SU-DHL-6 (cell line): ENCODE results near the gene NUBPL.
"Not testable (repeated sequence)": the region's sequence is repeated elsewhere in the genome, so short reads cannot be mapped to it uniquely, and the experiment has no call there.

Experiments
- H2AFZ ChIP-seq: fragments of 200-600 bp; sonication (generic); 2 replicates; pipeline ENCODE4 v1.6.1; 2014; ENCODE audit warnings: low read depth, mild to moderate bottlenecking, moderate library complexity, mixed read lengths, antibody characterized with exemption, low read length; ENCODE audit not compliant: severe bottlenecking
- H3F3A ChIP-seq: fragments of 200-600 bp; shearing (Covaris generic); 2 replicates; pipeline ENCODE4 v1.6.0; 2016; ENCODE audit warnings: antibody characterized with exemption, mild to moderate bottlenecking; ENCODE audit not compliant: insufficient read depth
- H3K27ac ChIP-seq: fragments of 200-600 bp; sonication (generic); 2 replicates; pipeline ENCODE4 v1.5.1; 2016; ENCODE audit warnings: low read depth, mild to moderate bottlenecking, low read length, moderate library complexity, mixed read lengths
- H3K27me3 ChIP-seq: fragments of 200-600 bp; sonication (generic), shearing (Covaris generic); 2 replicates; pipeline ENCODE4 v1.6.0; 2014; ENCODE audit warnings: mild to moderate bottlenecking, low read length
- H3K36me3 ChIP-seq: fragments of 200-600 bp; sonication (generic); 2 replicates; pipeline ENCODE4 v1.6.1; 2014; ENCODE audit warnings: mild to moderate bottlenecking, low read length, mixed read lengths
- H3K4me2 ChIP-seq: fragments of 300-600, 200-600 bp; shearing (Covaris generic), sonication (generic); 2 replicates; pipeline ENCODE4 v1.6.0; 2014; ENCODE audit warnings: low read length, low read depth, mild to moderate bottlenecking; ENCODE audit not compliant: poor library complexity, severe bottlenecking
- H3K4me3 ChIP-seq: fragments of 200-600 bp; sonication (generic); 2 replicates; pipeline ENCODE4 v1.5.1; 2014; ENCODE audit warnings: antibody characterized with exemption, low read length, mild to moderate bottlenecking, mixed read lengths; ENCODE audit not compliant: insufficient read depth, poor library complexity, severe bottlenecking
- H3K79me2 ChIP-seq: fragments of 200-600 bp; sonication (generic); 2 replicates; pipeline ENCODE4 v1.6.1; 2014; ENCODE audit warnings: mild to moderate bottlenecking, low read length, moderate library complexity; ENCODE audit not compliant: insufficient read depth
- H3K9ac ChIP-seq: fragments of 200-600 bp; sonication (generic); 2 replicates; pipeline ENCODE4 v1.7.0; 2014; ENCODE audit warnings: mild to moderate bottlenecking, low read length
- H3K9me2 ChIP-seq: fragments of 200-600 bp; sonication (generic); replicated peaks from 2 replicates; pipeline ENCODE4 v1.6.1; 2014; ENCODE audit warnings: low read length; ENCODE audit not compliant: insufficient read depth
- H3K9me3 ChIP-seq: fragments of 200-600 bp; sonication (generic); 2 replicates; pipeline ENCODE4 v1.6.1; 2014; ENCODE audit warnings: low read length, mixed read lengths; ENCODE audit not compliant: insufficient read depth
- H4K20me1 ChIP-seq: fragments of 200-600 bp; sonication (generic); 2 replicates; pipeline ENCODE4 v1.6.1; 2014; ENCODE audit warnings: low read depth, mild to moderate bottlenecking, antibody characterized with exemption, low read length, moderate library complexity, mixed read lengths
- CTCF ChIP-seq: fragments of 200-600 bp; sonication (generic); IDR thresholded peaks from one replicate; pipeline ENCODE4 v1.5.1; 2017; ENCODE audit warnings: antibody characterized with exemption, mild to moderate bottlenecking, low read length, moderate library complexity; ENCODE audit not compliant: insufficient read depth, poor library complexity, severe bottlenecking
- EZH2phosphoT487 ChIP-seq: fragments of 200-600 bp; sonication (generic), shearing (Covaris generic); conservative IDR thresholded peaks from 2 replicates; pipeline ENCODE4 v1.6.1; 2018; ENCODE audit warnings: mild to moderate bottlenecking, antibody characterized with exemption, low read length, moderate library complexity, mixed read lengths

NUBPL gene

GRCh38 chr14:31802838-31803237, 241.6 kb downstream of the NUBPL start:
- H4K20me1 ChIP-seq = no peaks in the 10 kb centered on the region
- H3K79me2 ChIP-seq = no peaks in the 10 kb centered on the region
- H3K36me3 ChIP-seq = no peaks in the 10 kb centered on the region
- H3K4me2 ChIP-seq = no peak overlapping the region
- H3K27ac ChIP-seq = no peak overlapping the region
- H3K9ac ChIP-seq = no peak overlapping the region
- H3F3A ChIP-seq = no peaks in the 10 kb centered on the region
- no peak overlapping the region for H3K4me3 ChIP-seq
- H3K9me3 ChIP-seq = no peaks in the 10 kb centered on the region
- H3K9me2 ChIP-seq = no peaks in the 10 kb centered on the region
- no peaks in the 10 kb centered on the region for H3K27me3 ChIP-seq
- H2AFZ ChIP-seq = no peak overlapping the region
- no peak for TF ChIP-seq EZH2phosphoT487

GRCh38 chr14:31806249-31806648, 245.0 kb downstream of the NUBPL start:
- Histone ChIP-seq H3K79me2 (no peaks in the 10 kb centered on the region), H3F3A (no peaks in the 10 kb centered on the region), H2AFZ (no peak overlapping the region), H3K9me2 (no peaks in the 10 kb centered on the region), H3K27me3 (no peaks in the 10 kb centered on the region), H3K36me3 (no peaks in the 10 kb centered on the region), H3K4me2 (no peak overlapping the region), H3K27ac (no peak overlapping the region), H3K9me3 (no peaks in the 10 kb centered on the region), H4K20me1 (no peaks in the 10 kb centered on the region), H3K9ac (no peak overlapping the region), H3K4me3 (no peak overlapping the region)
- TF ChIP-seq CTCF (no peak), EZH2phosphoT487 (no peak)

- not testable (repeated sequence) for H3K36me3 ChIP-seq, H3K9me3 ChIP-seq, H4K20me1 ChIP-seq, H2AFZ ChIP-seq, H3K4me2 ChIP-seq, H3K4me3 ChIP-seq, H3F3A ChIP-seq, H3K27ac ChIP-seq, H3K79me2 ChIP-seq, H3K9ac ChIP-seq, H3K9me2 ChIP-seq, H3K27me3 ChIP-seq
Measured at GRCh38 chr14:31811693-31812628, 250.8 kb downstream of the NUBPL start.

- H3F3A ChIP-seq, H3K36me3 ChIP-seq, H3K79me2 ChIP-seq, H3K27me3 ChIP-seq, H3K4me3 ChIP-seq, H3K9ac ChIP-seq, H4K20me1 ChIP-seq, H3K9me3 ChIP-seq, H3K9me2 ChIP-seq, H2AFZ ChIP-seq, H3K27ac ChIP-seq, H3K4me2 ChIP-seq: not testable (repeated sequence)
Measured at GRCh38 chr14:31813724-31814490, 252.7 kb downstream of the NUBPL start.
